ENCODE measurements around the gene GALNT6. TPM values are rescaled to one million over a fixed set of nuclear protein-coding genes. Genes with fewer than 3 reads are reported as not detected.

The GALNT6 gene
- total RNA-seq, 1 donor from 2014 or later = 3.7 TPM

DNA sequence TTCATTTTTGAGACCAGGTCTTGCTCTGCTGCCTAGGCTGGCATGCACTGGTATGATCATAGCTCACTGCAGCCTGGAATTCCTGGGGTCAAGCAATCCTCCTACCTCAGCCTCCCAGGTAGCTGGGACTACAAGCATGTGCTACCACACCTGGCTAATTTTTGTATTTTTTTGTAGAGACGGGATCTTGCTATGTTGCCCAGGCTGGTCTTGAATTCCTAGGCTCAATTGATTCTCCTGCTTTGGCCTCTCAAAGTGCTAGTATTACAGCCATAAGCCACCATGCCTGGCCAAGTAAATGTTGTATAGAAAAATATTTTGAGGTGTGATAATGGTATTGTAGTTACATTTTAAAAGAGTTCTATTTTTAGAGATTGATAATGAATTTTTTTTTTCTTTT, 79.8 kb downstream of the GALNT6 start:
- no peak for DNase-seq (ENCODE audit: low spot score, unreplicated experiment)
- Mint-ChIP-seq H3K9me3 (ENCODE audit: low read depth) (no peaks in the 10 kb centered on the region), H3K4me3 (ENCODE audit: low read depth) (no peak overlapping the region), H3K27me3 (no peaks in the 10 kb centered on the region), H3K36me3 (ENCODE audit: insufficient read depth) (no peaks in the 10 kb centered on the region), H3K4me1 (ENCODE audit: low read depth) (peaks cover 6% of the 10 kb centered on the region), H3K27ac (no peak overlapping the region)
- TF ChIP-seq CTCF (IDR thresholded peaks at IDR 0.05; ENCODE audit: unreplicated experiment) = no peak

GRCh38 chr12:51307655-51308593, 83.3 kb downstream of the GALNT6 start:
- no peak for DNase-seq (ENCODE audit: low spot score, unreplicated experiment)
- no peaks in the 10 kb centered on the region for H3K36me3 Mint-ChIP-seq (ENCODE audit: insufficient read depth)
- peaks cover 6% of the 10 kb centered on the region for H3K4me1 Mint-ChIP-seq (ENCODE audit: low read depth)
- no peaks in the 10 kb centered on the region for H3K9me3 Mint-ChIP-seq (ENCODE audit: low read depth)
- TF ChIP-seq CTCF (IDR thresholded peaks at IDR 0.05; ENCODE audit: unreplicated experiment) = no peak
- peaks cover 4% of the 10 kb centered on the region for H3K27me3 Mint-ChIP-seq
- H3K4me3 Mint-ChIP-seq (ENCODE audit: low read depth) = no peak overlapping the region
- peak overlapping the region; percentile 3 for H3K27ac Mint-ChIP-seq

DNA sequence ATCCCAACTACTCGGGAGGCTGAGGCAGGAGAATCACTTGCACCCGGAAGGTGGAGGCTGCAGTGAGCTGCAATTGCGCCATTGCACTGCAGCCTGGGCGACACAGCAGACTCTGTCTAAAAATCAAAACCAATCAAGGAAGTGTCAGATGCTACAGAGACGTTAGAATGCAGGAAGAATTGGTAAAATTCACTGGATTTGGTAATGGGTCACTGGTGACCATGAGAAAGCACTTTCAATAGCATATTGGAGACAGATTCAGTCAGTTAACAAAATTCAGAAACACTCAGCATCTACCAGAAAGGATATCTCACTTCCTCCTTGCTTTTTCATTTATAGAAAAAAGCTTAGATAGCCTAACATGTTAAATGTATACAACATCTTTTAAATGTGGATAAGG, 84.7 kb downstream of the GALNT6 start:
- peaks cover 6% of the 10 kb centered on the region for H3K4me1 Mint-ChIP-seq (ENCODE audit: low read depth)
- H3K4me3 Mint-ChIP-seq (ENCODE audit: low read depth) = no peak overlapping the region
- H3K36me3 Mint-ChIP-seq (ENCODE audit: insufficient read depth) = no peaks in the 10 kb centered on the region
- H3K9me3 Mint-ChIP-seq (ENCODE audit: low read depth) = no peaks in the 10 kb centered on the region
- no peak for DNase-seq (ENCODE audit: low spot score, unreplicated experiment)
- H3K27ac Mint-ChIP-seq = no peak overlapping the region
- no peak for TF ChIP-seq CTCF (IDR thresholded peaks at IDR 0.05; ENCODE audit: unreplicated experiment)
- H3K27me3 Mint-ChIP-seq = peaks cover 4% of the 10 kb centered on the region

Other genes with a start within 250 kb of the GALNT6 start
- gene TFCP2, start 218.3 kb downstream of the GALNT6 start, total RNA-seq = 40.0 and 44.2 TPM in 2 replicates
- gene POU6F1, start 173.3 kb downstream of the GALNT6 start, total RNA-seq = 8.2 and 11.6 TPM in 2 replicates
- 103 and 106 TPM in 2 replicates for gene DAZAP2, start 152.6 kb downstream of the GALNT6 start, total RNA-seq
- gene SMAGP, start 121.0 kb downstream of the GALNT6 start, total RNA-seq = 9.1 and 11.0 TPM in 2 replicates
- not detected in 2 replicates for gene BIN2, start 67.2 kb downstream of the GALNT6 start, total RNA-seq
- not detected in 2 replicates for gene CELA1, start 44.7 kb downstream of the GALNT6 start, total RNA-seq
- 10.6 and 11.8 TPM in 2 replicates for gene SLC4A8, start 33.4 kb upstream of the GALNT6 start, total RNA-seq
- gene SCN8A, start 199.8 kb upstream of the GALNT6 start, total RNA-seq = 8.1 and 9.8 TPM in 2 replicates

All from progenitor cell of endocrine pancreas (in vitro differentiated cells).